HG02610 (cell line): ENCODE measurements around the gene CILP2.

Experiments
- ATAC-seq: cut with Tn5 transposase; IDR thresholded peaks from one replicate; pipeline ENCODE4 v1.9.1; 2021; ENCODE audit warnings: mild to moderate bottlenecking, moderate library complexity; ENCODE audit not compliant: unreplicated experiment

CILP2 gene

DNA sequence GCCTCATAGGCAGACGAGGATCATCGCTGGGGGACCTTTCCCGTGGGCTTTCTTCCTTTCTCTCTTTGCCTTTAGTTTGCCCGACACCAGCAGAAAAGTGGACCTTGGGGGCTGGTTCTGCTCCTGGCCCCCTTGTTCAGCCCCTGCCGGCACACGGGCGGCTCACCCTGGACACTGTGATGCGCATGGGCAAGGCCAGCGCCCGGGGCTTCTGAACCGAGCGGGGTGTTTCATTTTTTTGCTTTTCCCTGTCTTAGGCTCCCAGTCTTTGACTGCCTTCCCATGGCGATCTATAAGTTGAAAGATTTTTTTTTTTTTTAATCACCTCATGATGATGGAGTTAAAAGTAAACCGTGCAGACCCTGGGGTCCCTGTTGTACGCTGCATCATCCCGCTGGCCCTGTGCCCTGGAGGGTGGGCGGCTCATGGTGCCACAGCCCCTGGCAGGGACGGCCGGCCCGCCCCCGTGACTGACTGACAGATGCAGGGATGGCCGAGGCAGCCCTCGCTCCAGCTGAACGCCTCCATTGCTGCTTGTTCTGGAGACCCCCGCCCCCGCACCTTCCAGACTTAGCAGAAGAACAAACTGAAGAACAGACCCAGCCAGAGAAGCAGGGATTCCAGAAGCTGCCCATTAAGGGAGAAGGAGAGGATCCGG, 32.3 kb upstream of the CILP2 start:
- no peak for ATAC-seq

DNA sequence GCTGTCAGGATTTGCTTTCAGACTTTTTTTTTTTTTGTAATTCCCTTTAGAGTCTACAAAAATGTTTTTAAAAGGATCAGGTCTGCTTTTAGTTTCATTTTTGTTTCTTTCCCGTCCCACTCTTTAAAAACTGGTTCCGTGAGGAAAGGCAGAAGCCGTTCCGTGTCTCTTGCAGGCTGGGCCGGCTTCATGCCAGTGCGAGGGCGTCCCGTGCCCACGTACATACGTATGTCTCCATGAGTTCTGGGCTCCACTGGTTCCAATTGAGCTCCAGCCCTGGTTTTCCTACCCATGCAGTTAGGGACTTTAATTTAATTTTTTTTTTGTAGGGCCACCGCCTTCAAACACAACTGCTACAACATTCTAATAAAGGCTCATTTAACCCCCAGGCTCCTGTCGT, 31.5 kb upstream of the CILP2 start:
- ATAC-seq, result no peak

DNA sequence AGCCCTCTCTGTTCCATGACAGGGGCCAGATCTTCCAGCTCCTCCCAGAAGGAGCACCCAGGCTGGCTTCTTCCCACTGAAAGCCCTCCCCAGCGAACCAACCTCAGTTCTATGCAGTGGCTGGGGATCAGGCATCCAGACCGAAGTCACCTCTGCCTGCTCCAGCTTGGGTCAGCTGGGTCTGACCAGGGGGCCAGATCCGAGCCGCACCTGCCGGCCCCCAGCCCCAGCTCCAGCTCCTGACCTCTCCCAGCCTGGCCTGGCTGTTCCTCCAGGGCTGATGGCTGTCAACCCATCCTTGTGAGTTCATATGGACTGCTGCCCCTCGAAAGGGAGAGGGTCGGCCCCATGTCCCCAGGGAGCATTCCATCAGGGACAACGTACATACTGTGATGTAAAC, 30.7 kb upstream of the CILP2 start:
- ATAC-seq, result no peak

- ATAC-seq, result no peak
These were observed 29.8 kb upstream of the CILP2 start for GRCh38 chr19:19508217-19508616.

GRCh38 chr19:19510432-19510831, 27.6 kb upstream of the CILP2 start:
- ATAC-seq, result no peak

DNA sequence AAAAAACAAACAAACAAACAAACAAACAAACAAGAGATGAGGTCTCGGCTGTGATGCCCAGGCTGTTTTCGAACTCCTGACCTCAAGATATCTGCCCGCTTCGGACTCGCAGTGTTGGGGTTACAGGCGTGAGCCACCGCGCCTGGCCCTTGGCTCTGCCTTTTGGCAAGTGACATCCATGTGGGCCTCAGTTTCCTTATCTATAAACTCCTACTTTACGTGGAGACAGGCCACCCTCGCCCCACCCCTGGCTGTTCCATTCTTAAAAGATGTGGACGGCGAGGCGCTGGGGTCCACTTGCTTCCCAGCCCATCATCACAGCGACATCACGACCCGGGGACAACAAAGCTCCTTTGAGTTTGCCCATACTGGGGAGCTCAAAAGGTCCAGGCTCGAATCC, 24.4 kb upstream of the CILP2 start:
- ATAC-seq, result no peak

- no peak for ATAC-seq
These were observed 23.8 kb upstream of the CILP2 start for GRCh38 chr19:19514215-19514657.

DNA sequence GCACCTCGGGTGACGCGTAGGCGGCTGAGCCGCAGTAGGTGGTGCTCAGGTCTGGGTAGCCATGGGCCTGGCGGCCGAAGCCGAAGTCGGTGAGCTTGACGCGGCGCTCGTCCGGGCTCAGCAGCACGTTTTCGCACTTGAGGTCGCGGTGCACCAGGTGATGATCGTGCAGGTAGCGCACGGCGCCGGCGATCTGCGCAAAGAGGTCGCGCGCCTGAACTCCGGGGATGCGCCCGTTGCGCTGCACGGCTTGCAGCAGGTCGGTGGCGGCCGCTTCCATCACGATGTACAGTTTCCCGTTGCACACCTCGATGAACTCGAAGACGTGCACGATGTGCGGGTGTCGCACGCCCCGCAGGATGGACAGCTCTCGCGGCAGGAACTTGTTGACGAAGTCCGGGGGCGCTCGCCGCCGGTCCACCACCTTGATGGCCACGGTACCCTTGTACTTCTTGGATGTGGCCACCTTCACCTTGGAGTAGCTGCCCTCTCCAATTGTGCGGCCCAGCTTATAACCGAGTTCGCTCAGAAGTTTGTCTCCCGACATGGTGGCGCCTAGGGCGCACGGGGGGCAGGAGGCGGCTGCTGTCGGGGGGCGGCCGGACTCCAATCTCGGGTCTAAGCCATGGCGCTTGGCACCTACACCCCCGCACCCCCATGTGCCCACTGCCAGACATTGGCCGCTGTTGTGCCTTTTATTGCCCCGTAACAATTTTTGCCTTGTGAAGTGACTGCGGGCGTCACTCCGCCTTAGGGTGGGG, 23.0 kb upstream of the CILP2 start, which contains the start of gene TSSK6:
Gene TSSK6 (minus strand): TSS at position 668 of the 761 bp plus-strand sequence. CDS start 121 bp downstream, at position 547.
- no peak for ATAC-seq

DNA sequence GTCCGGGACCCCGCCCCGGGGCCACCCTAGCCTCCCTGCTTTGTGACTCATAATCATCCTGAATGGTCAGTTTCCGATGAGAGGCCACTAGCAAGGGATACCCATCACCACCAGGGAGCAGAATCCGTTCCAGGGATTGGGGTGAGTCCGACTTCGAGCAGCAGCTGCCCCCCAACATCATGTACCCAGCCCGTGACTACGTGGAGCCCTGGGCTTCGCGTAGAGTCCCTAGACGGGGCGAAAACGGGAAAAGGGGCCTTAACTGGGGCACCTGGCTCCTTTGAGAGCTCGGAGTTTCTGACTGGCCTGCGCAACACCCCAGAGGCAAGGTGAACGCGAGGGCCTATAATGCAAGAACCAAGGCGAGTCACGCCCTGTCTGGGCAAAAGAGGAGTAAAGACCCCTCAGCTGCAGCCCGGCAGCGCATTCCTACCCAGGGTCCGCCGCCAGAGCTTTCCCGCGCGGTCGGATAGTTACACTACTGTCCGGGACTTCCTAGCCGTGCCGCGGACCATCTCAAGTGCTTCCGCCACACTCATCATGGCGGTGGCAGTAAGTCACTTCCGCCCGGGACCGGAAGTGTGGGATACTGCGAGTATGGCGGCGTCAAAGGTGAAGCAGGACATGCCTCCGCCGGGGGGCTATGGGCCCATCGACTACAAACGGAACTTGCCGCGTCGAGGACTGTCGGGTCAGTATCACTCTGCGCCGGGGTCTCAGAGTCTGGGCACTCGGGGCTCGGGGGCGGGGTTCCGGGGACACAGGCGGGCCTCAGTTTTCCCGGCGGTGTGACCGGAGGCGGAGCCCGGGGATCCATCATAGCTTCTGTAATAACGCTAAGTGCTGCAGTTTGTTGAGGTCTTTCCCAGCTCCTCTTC, 22.2 kb upstream of the CILP2 start, which contains the start of gene NDUFA13:
Gene NDUFA13 (plus strand): TSS at position 584 of the 878 bp plus-strand sequence. CDS start 14 bp downstream, at position 598.
- peak; percentile 82 for ATAC-seq

GRCh38 chr19:19517235-19517619, 20.8 kb upstream of the CILP2 start:
- ATAC-seq, result no peak

DNA sequence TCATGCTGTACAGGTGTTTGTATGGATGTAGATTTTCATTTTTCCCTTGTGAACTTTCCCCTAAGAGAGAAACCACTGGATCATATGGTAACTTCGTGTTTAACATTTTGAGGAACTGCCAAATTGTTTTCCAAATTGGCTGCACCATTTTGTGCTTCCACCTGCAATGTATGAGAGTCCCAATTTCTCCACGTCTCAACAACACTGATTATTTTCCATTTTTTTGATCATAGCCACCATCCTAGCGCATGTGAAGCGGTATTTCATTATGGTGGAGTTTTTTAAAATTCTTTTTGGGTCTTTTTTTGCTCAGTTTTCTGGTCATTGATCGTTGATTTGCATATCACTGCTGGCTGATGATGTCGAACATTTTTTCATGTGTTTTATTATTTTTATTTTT, 17.1 kb upstream of the CILP2 start:
- no peak for ATAC-seq

GRCh38 chr19:19523177-19523576, 14.9 kb upstream of the CILP2 start:
- no peak for ATAC-seq

GRCh38 chr19:19524053-19524452, 14.0 kb upstream of the CILP2 start:
- ATAC-seq, result no peak

DNA sequence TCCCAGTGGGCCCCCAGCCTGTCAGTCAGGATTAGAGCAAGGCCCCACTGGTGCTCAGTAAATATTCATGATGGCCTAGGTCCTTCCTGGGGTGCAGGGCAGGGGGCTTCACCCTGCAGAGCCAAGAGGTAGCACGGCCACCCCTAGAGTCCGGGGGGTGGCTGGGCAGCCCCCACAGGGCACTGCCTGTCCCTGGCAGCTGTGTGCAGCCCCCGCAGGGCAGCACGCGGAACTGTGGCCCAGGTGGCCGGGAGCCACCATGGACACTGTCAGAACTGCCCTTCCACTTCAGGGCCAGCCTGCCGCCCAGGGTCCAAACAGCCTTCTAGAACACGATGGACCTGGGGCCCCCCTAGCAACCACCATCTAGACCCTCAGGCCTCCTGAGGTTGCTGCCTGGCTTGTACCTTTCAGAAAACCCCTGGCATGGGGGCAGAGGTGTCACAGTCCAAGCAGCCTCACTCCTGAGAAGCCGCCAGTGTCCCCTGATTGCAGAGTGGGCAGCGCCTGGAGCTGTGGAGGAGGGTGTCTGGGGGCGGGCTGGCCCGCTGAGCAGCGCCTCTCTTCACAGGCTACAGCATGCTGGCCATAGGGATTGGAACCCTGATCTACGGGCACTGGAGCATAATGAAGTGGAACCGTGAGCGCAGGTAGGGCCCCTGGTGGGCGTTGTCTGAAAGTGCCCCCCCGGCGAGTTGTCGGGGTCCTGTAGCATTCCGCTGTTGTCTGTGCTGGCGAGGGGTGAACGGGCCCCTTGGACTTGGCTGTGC, 12.3 kb upstream of the CILP2 start:
- ATAC-seq, result no peak

- no peak for ATAC-seq
These were observed 11.3 kb upstream of the CILP2 start for GRCh38 chr19:19526581-19527370.

- ATAC-seq, result no peak
These were observed 10.8 kb upstream of the CILP2 start for GRCh38 chr19:19527371-19527656.

DNA sequence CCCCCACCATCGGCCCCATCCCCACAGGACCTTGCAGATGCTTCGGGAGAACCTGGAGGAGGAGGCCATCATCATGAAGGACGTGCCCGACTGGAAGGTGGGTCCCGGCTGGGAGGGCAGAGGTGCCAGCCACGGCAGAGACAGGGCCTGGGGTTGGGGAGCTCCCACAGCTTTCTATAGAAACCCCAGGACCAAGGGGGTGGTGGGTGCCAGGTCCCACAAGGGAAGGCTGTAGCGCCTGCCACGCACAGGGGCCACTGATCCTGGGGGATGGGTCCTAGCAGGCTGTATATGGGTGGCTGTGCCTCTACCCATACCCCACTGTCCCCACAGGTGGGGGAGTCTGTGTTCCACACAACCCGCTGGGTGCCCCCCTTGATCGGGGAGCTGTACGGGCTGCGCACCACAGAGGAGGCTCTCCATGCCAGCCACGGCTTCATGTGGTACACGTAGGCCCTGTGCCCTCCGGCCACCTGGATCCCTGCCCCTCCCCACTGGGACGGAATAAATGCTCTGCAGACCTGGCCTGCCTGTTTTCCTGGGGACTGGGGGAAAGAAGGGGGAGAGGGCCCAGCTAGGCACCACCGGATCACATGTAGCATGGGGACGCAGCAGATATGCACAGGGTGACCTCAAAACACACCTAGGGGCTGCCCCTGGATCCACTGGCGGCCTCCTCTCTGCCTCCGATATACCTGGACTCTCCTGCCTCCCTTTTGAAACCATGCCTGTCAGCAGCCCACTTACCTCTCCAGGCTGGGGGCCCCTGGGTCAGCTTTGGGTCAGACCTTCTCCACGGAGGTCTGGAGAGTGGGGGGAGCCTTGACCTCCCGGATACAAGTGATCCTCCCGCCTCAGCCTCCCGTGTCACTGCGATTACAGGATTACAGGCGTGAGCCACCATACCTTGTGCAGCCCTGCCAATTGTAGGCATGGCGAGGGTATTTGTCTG, 10.1 kb upstream of the CILP2 start:
- no peak for ATAC-seq

DNA sequence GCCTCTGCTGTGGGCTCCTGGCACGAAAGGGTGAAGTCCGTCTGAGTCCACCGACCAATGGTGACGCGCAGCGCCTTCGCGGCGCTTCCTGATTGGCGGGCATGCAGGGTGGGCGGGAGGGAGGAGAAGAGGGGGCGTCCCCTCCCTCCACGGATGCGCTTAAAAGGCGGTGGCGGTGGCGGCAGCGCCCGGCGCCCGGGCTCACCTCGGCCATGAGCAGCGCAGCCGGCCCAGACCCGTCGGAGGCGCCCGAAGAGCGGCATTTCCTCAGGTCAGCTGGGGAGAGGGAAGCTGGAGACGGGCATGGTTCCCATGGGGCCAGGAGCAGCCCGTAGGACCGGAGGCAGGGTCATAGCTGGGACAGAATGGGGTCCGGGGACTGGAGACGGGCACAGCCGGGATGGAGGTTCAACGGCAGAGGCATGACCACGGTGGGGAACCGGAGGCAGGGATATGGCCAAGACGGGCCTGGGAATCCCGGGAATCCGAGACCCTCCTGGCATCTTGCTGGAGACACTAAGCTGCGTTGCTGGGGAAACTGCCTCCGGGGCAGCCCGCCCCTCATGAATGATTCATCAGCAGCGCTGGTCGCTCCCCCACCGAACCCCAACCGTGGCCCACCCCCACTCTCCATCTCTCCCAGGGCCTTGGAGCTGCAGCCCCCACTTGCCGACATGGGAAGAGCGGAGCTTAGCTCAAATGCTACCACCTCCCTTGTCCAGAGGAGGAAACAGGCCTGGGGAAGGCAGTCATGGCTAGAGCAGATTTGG, 9.2 kb upstream of the CILP2 start, which contains the start of gene YJEFN3:
Gene YJEFN3 (plus strand): TSS at position 191 of the 770 bp plus-strand sequence. CDS start 22 bp downstream, at position 213.
- ATAC-seq, result no peak
